ENCODE results near the gene ZC3H12D.
"Not testable (repeated sequence)": the region's sequence is repeated elsewhere in the genome, so short reads cannot be mapped to it uniquely, and the experiment has no call there.

ZC3H12D gene

DNA sequence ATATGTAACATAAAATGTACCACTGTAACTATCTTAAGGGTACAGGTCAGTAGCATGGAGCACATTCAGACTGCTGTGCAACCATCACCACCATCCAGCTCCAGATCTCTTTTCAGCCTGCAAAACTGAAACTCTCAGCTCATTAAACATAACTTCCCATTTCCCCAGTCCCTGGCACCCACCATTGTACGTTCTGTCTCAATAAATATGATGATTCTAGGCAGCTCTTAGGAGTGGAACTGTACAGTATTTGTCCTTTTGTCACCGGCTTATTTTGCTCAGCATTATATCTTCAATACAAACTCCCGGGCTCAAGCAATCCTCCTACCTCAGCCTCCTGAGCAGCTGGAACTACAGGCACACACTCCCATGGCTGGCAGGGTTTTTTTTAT, 1.5 kb downstream of the ZC3H12D start:
- no peak for DNase-seq

DNA sequence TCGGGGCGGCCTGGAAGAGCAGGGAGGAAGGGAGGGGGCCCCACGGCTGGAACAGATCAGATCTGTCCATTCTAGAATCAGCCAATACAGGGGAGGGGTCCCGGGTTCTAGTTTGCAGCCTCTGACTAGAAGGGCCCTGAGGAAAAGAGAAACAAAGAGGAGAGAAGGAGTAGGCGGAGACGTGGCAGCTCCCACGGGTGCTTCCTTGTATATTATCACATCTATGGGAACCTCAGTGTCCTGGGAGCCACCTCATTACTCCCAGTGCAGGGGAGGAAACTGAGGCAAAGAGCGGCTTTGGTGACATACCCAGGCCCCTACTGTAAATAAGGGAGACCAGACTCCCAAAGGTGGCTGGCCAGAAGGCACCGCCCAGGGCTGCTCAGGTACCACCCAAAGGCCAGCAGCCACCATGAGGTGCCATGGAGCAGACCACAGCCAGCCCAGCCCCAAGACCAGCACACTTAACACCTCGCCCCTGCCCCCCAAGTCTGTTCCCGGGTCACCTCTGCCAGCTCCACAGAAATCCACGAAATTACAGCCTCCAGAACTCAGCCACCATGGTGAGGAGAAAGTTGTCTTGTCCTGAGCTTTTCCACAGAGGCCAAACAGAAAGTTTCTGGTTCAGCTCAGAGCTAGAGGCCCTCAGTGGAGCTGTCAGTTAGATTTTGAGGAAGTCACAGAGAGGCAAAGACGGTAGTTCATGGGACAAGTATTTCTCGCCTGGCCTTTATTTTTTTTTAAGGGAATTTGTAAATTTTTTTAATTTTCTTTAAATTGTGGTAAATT, 2.1 kb downstream of the ZC3H12D start:
- no peak for DNase-seq

DNA sequence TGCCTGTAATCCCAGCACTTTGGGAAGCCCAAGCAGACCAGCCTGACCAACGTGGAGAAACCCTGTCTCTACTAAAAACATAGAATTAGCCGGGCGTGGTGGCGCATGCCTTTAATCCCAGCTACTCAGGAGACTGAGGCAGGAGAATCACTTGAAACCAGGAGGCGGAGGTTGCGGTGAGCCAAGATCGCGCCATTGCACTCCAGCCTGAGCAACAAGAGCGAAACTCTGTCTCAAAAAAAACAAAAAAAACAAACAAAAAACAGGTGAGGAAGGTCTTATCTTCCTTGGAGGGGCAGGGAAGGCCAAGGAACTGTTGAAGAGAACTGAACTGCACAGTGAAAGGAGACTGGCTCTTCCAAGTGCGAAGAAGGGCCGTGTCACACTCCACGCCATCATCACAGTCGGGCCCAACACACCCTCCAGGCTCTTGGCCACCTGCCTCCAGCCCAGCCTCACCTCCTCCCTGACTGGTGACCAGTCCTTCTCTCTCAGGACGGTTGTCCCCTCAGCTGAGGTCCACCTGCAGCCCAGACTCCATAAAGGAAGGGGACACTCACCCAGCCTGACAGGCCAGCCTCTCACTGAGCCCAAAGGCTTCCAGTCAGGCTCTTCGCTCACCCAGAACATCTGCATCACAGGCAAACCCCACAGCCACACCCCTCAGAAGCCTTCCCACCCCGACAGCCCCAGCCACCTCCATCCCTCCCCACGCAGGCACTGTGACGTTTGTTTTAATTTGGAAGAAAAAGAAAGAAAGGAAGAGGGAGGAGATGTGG, 4.1 kb downstream of the ZC3H12D start:
- no peak for DNase-seq

DNA sequence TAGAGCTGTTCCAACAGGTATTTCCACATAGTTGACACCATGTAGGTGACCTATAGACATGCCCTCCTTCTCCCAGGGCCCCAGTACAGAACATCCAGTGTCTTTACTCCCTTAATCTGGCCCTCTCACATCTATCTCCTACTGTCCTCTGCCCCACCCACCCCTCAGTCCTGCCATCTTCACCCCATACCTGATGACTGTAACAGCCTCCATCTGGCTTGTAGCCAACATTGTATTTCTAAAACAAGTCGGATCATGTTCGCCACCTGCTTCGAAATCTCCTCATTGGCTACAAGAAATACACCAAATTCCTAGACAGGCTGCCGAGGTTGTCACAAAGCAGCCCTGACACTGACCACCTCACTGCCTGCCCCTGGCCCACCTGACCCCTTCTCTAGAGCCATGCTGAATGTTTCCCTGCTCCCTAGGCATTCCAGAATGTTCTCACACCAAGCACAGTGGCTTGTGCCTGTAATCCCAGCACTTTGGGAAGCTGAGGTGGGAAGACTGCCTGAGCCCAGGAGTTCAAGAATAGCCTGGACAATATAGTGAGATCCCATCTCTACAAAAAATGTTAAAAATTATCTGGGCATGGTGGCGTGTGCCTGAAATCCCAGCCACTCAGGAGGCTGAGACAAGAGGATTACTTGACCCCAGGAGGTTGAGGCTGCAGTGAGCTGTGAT, 6.0 kb downstream of the ZC3H12D start:
- DNase-seq = no peak

DNA sequence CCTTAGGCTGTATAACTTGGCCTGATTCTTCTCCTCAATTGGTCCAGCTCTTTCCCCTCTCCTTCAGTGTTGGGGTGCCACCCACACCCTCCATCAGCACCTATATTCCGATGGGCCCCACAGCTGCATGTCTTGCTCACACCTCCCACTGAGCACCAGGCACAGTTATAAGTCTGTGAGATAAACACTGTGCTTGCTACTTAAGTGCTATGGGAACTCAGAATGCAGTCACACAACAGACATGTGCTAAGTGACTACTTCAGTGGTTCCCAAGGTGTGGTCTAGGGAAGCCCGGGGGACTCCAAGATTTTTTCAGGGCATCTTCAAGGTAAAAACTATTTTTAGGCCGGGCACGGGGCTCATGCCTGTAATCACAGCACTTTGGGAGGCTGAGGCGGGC, 7.3 kb downstream of the ZC3H12D start:
- DNase-seq = no peak

DNA sequence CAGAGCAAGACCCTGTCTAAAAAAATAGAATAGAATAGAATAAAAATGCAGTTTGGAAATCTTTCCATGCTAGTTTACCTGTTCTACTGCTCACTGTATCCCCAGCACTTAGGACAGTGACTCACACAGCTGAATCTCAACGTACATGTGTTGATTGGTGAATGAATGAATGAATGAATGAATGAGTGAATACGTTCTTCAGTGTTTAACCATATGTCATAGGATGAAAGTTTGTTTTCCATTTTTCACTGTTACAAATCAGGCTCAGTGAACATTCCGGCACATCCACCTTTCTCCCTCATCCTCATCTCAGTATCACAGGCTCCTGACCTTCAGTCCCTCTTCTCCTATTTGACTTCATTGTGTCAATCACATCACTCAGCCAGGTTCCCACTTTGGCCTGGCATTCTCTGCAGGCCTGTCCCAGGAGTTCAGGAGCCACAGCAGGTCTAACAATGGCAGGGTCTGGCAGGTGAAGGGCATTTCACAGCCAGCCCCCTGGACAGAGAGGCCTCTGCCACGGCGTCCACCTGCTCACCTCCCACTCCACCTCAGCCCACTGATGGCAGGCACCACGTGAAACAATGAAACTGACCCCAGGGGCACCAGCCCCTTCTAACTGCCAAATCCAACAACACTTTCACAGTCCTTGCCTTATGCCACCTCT, 7.9 kb downstream of the ZC3H12D start:
- no peak for DNase-seq

DNA sequence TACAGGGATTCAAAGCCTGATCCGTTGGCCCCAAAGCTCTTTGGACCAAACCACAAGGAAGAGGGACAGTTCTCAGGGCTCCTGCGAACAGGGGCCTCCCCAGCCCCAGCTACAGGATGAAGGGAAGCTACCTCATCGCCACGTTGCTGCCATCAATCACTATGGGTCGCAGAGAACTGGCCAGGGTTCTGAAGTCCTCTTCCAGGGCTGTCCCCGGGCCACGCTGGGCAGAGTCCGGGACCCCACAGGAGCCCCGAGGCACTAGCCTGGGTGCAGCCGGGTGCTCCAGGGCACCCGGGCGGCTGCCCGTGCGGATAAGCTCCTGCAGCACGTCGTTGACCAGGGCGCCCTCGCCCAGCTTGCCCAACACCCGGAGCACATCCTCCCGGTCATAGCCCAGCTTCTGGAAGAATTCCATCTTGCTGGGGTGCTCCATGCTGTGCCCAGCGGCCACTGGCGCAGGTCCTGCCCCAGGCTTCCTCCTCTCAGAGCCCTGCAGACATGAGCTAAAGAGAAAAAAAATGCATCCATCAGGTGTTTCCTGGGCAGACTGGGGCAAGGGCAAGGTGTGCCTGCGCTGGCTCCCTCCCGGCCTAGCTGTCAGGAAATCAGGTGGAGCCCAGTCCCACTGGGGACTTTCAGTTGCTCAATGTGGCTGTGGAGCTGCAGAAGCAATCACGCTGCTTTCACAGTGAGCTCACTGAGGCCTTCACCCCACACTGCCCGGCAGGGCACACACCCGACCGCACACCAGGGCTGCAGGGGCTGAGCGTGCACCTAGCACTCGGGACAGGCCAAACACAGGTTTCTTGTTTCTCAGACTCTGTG, 10.5 kb downstream of the ZC3H12D start:
- DNase-seq = no peak

DNA sequence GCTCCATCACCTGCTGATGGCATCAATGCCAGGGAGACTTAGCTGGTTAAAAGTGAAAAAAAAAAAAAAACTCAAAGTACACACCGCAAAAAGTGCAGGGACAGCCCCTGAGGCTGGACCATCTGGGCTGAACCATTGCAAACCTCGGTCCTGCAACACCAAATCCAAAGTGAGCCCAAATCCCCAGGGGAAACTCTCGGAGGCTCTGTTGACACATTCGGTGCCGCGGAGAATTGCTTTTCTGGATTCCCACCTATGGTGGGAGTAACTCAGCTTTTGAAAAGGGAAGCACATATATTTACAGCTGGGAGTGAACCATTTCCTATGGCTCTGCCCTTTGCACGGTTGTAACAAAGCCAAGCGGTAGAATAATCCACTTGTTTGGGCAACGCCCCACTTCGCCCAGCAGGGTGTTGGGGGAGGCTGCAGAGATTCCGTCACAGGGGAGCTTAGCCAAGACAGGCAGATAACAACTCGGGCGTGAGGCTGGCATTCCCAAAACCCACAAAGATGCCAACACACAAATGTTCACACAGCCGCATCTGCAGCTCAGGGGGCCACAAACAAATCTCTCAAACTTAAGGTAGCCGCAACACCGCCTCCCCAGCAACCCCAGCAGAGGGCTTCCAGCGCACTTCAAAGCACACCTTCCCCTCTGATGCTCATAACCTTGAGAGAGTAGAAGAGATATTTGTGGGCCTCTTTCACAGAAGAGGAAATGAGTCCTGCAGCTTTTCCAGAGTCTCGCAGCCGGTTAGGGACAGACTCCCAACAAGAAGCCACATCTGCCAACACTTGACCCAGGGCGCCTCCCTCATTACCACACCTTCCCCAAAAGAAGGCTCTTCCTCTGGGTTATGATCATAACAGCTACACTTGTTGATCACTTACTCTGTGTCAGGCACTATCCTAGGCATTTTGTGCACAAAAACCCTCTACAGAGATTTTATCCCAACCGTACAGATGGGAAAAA, 11.4 kb downstream of the ZC3H12D start:
- no peak for DNase-seq

DNA sequence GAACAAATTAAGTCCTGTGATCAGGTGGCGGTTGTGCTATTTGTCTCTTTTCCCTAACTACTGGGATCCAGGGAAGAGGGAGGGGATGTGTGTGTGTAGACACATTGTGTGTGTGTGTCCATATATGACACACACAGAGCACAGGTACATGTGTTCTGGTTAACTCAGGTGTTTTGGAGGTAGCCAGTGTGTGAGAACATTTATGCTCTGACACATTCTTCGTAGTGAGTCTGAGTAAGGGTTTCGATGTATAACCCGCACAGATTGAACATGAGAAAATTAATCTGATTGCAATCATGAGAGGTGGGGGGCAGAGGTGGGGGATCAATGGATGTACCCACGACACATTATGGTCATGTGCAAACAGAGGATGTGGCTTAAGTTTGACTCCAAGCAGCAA, 12.6 kb downstream of the ZC3H12D start:
- no peak for DNase-seq

DNA sequence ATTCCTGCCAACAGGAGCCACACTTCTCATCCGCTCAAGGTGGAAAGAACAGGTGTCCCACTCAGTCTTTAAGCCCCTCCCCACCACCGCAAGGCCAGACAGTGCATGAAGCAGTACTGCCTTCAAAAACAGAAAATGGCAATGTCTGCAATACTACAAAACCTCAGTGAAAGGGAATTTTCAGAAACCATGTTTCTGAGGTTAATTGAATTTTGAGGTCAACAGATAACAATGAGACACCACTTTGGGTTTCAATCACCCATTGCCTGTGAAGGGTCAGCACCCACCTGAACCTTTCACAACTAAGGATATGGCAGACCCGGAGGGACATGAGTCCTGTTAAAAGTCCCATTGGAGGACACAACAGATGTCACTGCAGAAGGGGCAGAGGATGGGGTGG, 13.0 kb downstream of the ZC3H12D start:
- no peak for DNase-seq

DNA sequence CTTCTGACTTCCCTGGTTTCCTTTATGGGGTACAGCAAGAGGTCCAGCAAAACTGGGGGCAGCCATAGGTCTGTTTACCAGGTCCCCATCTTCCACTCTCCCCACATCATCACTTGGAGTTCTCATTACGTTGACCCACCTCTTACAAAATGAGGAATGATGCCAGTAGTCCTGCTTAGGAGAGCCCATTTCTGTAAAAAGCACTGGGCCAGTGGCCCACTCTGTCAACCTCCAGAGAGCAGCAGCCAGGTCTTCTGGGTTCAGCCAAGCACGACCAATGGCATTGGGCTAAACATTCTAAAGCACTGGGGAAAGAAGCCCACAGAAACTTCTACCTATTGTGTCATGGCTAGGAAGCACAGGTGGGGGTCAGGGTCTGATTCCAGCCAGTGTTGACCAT, 13.9 kb downstream of the ZC3H12D start:
- no peak for DNase-seq

DNA sequence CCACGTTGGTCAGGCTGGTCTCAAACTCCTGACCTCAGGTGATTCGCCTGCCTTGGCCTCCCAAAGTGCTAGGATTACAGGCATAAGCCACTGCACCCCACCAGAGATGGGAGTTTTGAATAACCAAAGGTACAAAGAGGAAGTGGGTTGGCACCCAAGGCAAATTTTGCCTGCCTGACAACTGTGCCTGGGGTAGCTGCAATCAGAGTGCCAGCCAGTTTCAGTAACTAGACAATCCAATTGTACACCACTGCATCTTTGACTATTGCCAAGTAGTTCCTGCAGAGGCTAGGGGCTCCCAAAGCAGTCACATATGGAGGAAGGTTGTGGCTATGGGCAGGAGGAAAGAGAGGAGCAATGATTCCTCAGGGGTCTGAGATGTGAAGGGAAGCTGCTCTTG, 16.6 kb downstream of the ZC3H12D start:
- no peak for DNase-seq

DNA sequence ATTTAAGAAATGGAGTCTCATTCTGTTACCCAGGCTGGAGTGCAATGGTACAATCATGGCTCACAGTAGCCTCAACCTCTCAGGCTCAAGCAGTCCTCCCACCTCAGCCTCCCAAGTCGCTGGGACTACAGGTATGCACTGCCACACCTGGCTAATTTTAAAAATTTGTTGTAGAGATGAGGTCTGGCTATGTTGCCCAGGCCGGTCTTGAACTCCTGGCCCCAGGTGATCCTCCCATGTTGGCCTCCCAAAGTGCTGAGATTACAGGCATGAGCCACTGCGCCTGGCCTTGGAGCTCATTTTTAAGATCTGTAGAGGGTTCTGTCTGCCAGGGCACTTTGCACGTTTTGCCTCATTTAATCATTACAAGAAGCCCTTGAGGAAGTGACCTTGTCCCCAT, 17.5 kb downstream of the ZC3H12D start:
- DNase-seq = no peak

DNA sequence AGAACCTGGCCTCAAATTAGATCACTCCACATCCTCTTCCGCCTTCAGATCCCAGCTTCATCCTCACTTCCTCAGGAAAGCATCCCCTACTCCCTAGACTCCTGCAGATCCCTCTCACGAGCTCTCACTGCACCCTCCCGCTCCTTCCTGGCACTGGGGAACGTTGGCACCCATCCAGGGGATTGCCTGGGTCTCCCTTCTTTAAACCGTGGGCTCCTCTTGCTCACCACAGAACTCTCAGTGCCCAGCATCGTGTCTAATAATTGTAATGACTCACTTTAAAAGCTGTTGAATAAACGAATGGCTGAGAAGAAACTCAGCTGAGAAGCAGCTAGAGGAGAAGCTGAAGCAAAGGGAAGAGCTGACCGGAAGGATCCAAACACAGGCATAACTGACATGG, 20.4 kb downstream of the ZC3H12D start:
- peak; percentile 13 for DNase-seq

DNA sequence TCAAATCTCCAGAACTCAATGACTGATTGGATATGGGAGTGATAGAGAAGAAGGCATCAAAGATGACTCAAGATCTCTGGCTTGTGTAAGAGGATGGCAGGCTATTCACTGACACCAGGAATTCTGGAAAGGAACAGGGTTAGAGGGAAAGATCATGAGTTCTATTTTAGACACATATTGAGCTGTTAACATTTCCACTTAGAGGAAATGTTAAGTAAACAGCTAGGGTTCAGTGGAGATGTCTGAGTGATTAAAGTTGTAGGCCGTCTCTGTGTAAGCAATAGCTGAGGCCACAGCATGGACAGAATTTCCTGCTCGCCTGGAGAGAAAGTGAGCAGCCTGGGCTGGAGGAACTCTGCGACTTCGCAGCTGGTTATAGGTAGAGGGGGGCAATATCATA, 21.0 kb downstream of the ZC3H12D start:
- DNase-seq = no peak

DNA sequence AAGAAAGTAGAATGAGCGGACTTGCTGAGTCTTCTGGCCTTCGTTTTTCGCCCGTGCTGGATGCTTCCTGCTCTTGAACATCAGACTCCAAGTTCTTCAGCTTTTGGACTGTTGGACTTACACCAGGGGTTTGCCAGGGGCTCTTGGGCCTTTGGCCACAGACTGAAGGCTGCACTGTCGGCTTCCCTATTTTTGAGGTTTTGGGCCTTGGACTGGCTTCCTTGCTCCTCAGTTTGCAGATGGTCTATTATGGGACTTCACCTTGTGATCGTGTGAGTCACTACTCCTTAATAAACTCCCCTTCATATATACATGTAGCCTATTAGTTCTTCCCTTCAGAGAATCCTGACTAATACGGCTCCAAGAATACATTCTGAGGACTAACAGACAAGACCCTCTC, 22.1 kb downstream of the ZC3H12D start:
- DNase-seq = not testable (repeated sequence)

DNA sequence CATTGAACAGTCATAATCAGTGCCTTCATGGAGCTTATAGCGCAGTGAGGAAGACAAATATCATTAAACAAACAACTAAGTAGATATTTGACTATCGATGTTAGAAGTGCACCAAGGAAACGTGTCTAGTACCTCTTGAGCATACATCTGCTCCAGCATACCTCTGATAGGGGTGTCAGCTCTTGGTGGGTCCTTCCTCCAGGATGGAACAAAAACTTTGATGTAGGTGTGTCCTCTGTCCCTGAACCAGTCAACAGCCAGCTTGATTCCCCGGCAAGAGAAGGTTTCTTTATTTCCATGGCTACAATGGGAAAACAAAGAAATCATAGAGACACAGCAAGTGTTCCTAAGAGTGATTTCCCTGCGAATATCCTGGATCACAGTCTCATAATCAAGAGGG, 23.1 kb downstream of the ZC3H12D start:
- no peak for DNase-seq

DNA sequence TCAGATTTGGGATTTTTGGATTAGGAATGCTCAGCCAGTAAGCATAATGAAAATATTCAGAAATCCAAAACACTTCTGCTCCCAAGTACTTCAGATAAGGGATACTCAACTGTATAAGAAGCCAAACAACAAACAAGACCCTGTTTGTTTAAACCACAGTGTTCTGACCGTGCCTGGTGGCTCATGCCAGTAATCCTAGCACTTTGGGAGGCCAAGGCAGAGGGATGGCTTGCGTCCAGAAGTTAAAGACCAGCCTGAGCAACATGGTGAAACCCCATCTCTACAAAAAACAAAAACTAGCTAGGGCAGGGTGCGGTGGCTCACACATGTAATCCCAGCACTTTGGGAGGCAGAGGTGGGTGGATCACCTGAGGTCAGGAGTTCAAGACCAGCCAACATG, 24.6 kb downstream of the ZC3H12D start:
- DNase-seq = not testable (repeated sequence)

DNA sequence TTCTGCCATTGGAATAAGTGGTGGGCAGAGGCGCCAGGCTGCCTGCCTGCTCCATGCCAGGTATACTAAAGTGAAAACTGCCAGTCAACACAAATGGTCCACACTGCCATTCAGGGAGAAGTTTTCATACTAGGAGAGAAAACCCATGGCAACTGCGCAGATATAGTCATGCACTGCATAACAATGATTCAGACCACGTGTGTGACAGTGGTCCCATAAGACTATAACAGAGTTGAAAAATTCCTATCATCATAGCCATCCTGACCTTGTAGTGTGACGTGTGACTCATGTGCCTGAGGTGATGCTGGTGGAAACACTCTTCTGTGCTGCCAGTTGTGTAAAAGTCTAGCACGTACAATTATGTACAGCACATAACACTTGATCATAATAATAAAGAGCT, 25.1 kb downstream of the ZC3H12D start:
- DNase-seq = no peak

DNA sequence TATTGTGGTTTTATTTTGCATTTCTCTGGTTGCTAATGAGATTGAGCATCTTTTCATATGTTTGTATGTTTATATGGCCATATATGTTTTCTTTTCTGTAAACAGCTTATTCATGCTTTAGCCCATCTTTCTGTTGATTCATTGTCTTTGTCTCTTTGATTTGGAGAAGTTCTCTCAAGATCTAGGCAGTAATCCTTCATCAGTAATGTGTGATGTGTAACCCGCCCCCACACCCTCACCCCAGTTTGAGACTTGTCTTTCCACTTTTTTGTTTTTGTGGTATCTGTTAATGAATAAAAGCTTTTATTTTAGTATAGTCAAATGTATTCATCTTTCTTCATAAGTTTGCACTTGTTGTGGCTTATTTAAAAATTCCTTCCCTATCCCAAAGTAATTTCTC, 26.0 kb downstream of the ZC3H12D start:
- no peak for DNase-seq

DNA sequence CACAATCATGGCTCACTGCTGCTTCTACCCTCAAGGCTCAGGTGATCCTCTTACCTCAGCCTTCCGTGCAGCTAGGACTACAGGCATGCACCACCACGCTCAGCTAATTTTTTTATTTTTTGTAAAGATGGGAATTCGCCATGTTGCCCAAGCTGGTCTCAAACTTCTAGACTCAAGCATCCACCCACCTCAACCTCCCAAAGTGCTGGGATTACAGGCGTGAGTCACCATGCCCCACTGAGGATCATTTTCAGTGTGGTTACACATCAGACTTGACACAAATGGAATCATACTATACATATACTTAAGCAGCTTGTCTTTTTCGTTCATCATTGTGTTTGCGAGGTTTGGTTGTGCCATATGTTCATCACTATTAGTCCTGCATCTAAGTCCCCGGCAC, 26.6 kb downstream of the ZC3H12D start:
- no peak for DNase-seq
